ENCODE measurements around the gene DDX46. TPM values are rescaled to one million over a fixed set of nuclear protein-coding genes. Genes with fewer than 3 reads are reported as not detected.

Gene DDX46
- total and polyA plus RNA-seq, 2 of the 8 experiments (the other 6 are each of a cell fraction or from before 2014, with no cell fraction given), result 22.6 to 110 TPM

- no peak for TF ChIP-seq ATF2 (IDR thresholded peaks at IDR 0.05; ENCODE audit: low read length)
- TF ChIP-seq TEAD4 (IDR thresholded peaks at IDR 0.05; ENCODE audit: low read depth, low read length), result no peak
- no peak for TF ChIP-seq KDM4A (IDR thresholded peaks at IDR 0.05; ENCODE audit: low read depth, low read length, severe bottlenecking)
- TF ChIP-seq YY1 (IDR thresholded peaks at IDR 0.05; ENCODE audit: low read depth, low read length), result no peak
- no peak for TF ChIP-seq BACH1 (IDR thresholded peaks at IDR 0.05; ENCODE audit: low read length)
- TF ChIP-seq, protein P1, sequence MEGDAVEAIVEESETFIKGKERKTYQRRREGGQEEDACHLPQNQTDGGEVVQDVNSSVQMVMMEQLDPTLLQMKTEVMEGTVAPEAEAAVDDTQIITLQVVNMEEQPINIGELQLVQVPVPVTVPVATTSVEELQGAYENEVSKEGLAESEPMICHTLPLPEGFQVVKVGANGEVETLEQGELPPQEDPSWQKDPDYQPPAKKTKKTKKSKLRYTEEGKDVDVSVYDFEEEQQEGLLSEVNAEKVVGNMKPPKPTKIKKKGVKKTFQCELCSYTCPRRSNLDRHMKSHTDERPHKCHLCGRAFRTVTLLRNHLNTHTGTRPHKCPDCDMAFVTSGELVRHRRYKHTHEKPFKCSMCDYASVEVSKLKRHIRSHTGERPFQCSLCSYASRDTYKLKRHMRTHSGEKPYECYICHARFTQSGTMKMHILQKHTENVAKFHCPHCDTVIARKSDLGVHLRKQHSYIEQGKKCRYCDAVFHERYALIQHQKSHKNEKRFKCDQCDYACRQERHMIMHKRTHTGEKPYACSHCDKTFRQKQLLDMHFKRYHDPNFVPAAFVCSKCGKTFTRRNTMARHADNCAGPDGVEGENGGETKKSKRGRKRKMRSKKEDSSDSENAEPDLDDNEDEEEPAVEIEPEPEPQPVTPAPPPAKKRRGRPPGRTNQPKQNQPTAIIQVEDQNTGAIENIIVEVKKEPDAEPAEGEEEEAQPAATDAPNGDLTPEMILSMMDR (IDR thresholded peaks at IDR 0.05; ENCODE audit: control extremely low read depth in 1 of 3, insufficient read depth in 1 of 3, low read depth in 1 of 3, low read length in 3 of 3), result no peak
These were observed 33.7 kb downstream of the DDX46 start (continued) for GRCh38 chr5:134792286-134792685.
